GM18909 (cell line): ENCODE measurements around the gene SP7.
"Not testable (repeated sequence)": the region's sequence is repeated elsewhere in the genome, so short reads cannot be mapped to it uniquely, and the experiment has no call there.

Experiments
- ATAC-seq: cut with Tn5 transposase; IDR thresholded peaks from one replicate; pipeline ENCODE4 v1.9.1; 2021; ENCODE audit warnings: mild to moderate bottlenecking; ENCODE audit not compliant: unreplicated experiment, poor library complexity

SP7 gene

GRCh38 chr12:53324779-53325510, 11.2 kb downstream of the SP7 start:
- ATAC-seq, result peak; percentile 54

- ATAC-seq, result peak; percentile 34
These were observed 11.9 kb downstream of the SP7 start for GRCh38 chr12:53324113-53324778.

- no peak for ATAC-seq
These were observed 15.6 kb downstream of the SP7 start for GRCh38 chr12:53320352-53321195.

GRCh38 chr12:53313996-53314395, 22.2 kb downstream of the SP7 start:
- ATAC-seq, result no peak

- no peak for ATAC-seq
These were observed 27.9 kb downstream of the SP7 start for GRCh38 chr12:53308276-53308675.

GRCh38 chr12:53306826-53307225, 29.3 kb downstream of the SP7 start:
- ATAC-seq, result no peak

- no peak for ATAC-seq
These were observed 33.3 kb downstream of the SP7 start for GRCh38 chr12:53302903-53303302.

- ATAC-seq, result no peak
These were observed 36.0 kb downstream of the SP7 start for GRCh38 chr12:53300187-53300586.

GRCh38 chr12:53299454-53300180, 36.5 kb downstream of the SP7 start, which contains the start of gene MYG1:
TSS of gene MYG1 (plus strand) at chr12:53299695. CDS start at chr12:53299738, 43 bp downstream.
- ATAC-seq, result peak; percentile 74

- no peak for ATAC-seq
These were observed 37.1 kb downstream of the SP7 start for GRCh38 chr12:53299101-53299453.

- no peak for ATAC-seq
These were observed 38.0 kb downstream of the SP7 start for GRCh38 chr12:53298164-53298563.

GRCh38 chr12:53297106-53297505, 39.0 kb downstream of the SP7 start:
- not testable (repeated sequence) for ATAC-seq

GRCh38 chr12:53295891-53296219, 40.3 kb downstream of the SP7 start:
- ATAC-seq, result no peak

- peak; percentile 79 for ATAC-seq
These were observed 40.9 kb downstream of the SP7 start, which contains the start of gene PFDN5 for GRCh38 chr12:53295070-53295890. TSS of gene PFDN5 (plus strand) at chr12:53295542. CDS start at chr12:53295568, 26 bp downstream.

GRCh38 chr12:53292426-53292825, 43.7 kb downstream of the SP7 start:
- ATAC-seq, result no peak

- no peak for ATAC-seq
These were observed 45.5 kb downstream of the SP7 start for GRCh38 chr12:53290661-53291060.

GRCh38 chr12:53289891-53290290, 46.3 kb downstream of the SP7 start:
- ATAC-seq, result no peak

- ATAC-seq, result no peak
These were observed 47.8 kb downstream of the SP7 start for GRCh38 chr12:53288322-53288721.

- ATAC-seq, result no peak
These were observed 48.4 kb downstream of the SP7 start for GRCh38 chr12:53287741-53288216.
